Forelimb muscle (tissue), 1 donor: ENCODE results near the gene PVR. TPM values are rescaled to one million over a fixed set of nuclear protein-coding genes. Genes with fewer than 3 reads are reported as not detected.
"Not testable (repeated sequence)": the region's sequence is repeated elsewhere in the genome, so short reads cannot be mapped to it uniquely, and the experiment has no call there.

ENCODE experiments used
- DNase-seq: peaks from one replicate; pipeline ENCODE4 v3.0.0-alpha.2; 2013; ENCODE audit warnings: low read depth
- polyA plus RNA-seq: library from polyadenylated mRNA; unstranded; fragments of 120-200 nt; gene quantifications from one replicate; pipeline ENCODE4 v1.2.1, GENCODE V29; 2013; ENCODE audit not compliant: insufficient read length

The PVR gene
- polyA plus RNA-seq, 1 donor, result 19.6 TPM

GRCh38 chr19:44645407-44646048 lies 1.8 kb downstream of the PVR start:
- no peak for DNase-seq

- DNase-seq, result no peak
These were observed 2.3 kb downstream of the PVR start for GRCh38 chr19:44646049-44646416.

GRCh38 chr19:44647144-44647543 lies 3.4 kb downstream of the PVR start:
- DNase-seq, result no peak

GRCh38 chr19:44648631-44649251 lies 5.0 kb downstream of the PVR start:
- DNase-seq, result no peak

GRCh38 chr19:44649578-44650145 lies 6.0 kb downstream of the PVR start:
- DNase-seq, result no peak

GRCh38 chr19:44653343-44653742 lies 9.6 kb downstream of the PVR start:
- no peak for DNase-seq

- DNase-seq, result no peak
These were observed 10.5 kb downstream of the PVR start for GRCh38 chr19:44653977-44654774.

- no peak for DNase-seq
These were observed 13.7 kb downstream of the PVR start for GRCh38 chr19:44657211-44657921.

- DNase-seq, result no peak
These were observed 14.5 kb downstream of the PVR start for GRCh38 chr19:44658069-44658733.

GRCh38 chr19:44660081-44660480 lies 16.4 kb downstream of the PVR start:
- DNase-seq, result no peak

- no peak for DNase-seq
These were observed 17.5 kb downstream of the PVR start for GRCh38 chr19:44661205-44661604.

- no peak for DNase-seq
These were observed 18.2 kb downstream of the PVR start for GRCh38 chr19:44661904-44662303.

- DNase-seq, result no peak
These were observed 19.1 kb downstream of the PVR start for GRCh38 chr19:44662691-44663385.

GRCh38 chr19:44663996-44664395 lies 20.3 kb downstream of the PVR start:
- DNase-seq, result no peak

- DNase-seq, result no peak
These were observed 21.3 kb downstream of the PVR start for GRCh38 chr19:44664976-44665375.

GRCh38 chr19:44666852-44667556 lies 23.3 kb downstream of the PVR start:
- no peak for DNase-seq

- no peak for DNase-seq
These were observed 25.5 kb downstream of the PVR start for GRCh38 chr19:44668985-44669764.

GRCh38 chr19:44670027-44670426 lies 26.3 kb downstream of the PVR start:
- not testable (repeated sequence) for DNase-seq

- DNase-seq, result no peak
These were observed 27.7 kb downstream of the PVR start, which contains the start of gene CEACAM19 for GRCh38 chr19:44671400-44671799. CEACAM19 (plus strand) TSS chr19:44671482; CDS start chr19:44671932, 450 bp downstream.
